ENCODE measurements around the gene CRIP3. TPM values are rescaled to one million over a fixed set of nuclear protein-coding genes. Genes with fewer than 3 reads are reported as not detected.
A peak's percentile ranks its signal among the peaks of the same experiment; 100 is the strongest.

CRIP3 gene
- total and polyA plus RNA-seq, 2 of the 13 experiments (the other 11 are each of a cell fraction or from before 2014, with no cell fraction given) = 6.3 to 9.3 TPM

GRCh38 chr6:43328528-43328927 lies 19.9 kb upstream of the CRIP3 start (continued):
- TF ChIP-seq ARID5B (CRISPR knock-in tag; IDR thresholded peaks at IDR 0.05) = 0 out of 2 replicates have a peak, but pooled peaks have one; percentile 29
- 0 out of 2 replicates have a peak, but pooled peaks have one; percentile 24 for TF ChIP-seq ZNF547 (CRISPR knock-in tag; IDR thresholded peaks at IDR 0.05)
- TF ChIP-seq FOXM1 (CRISPR knock-in tag; IDR thresholded peaks at IDR 0.05) = no peak
- TF ChIP-seq HMG20A (CRISPR knock-in tag; IDR thresholded peaks at IDR 0.05; ENCODE audit: borderline replicate concordance) = peak; percentile 18; the same call in 1 of the 2 replicates
- no peak for TF ChIP-seq ZNF841 (CRISPR knock-in tag; IDR thresholded peaks at IDR 0.05; ENCODE audit: borderline replicate concordance)
- no peak for TF ChIP-seq ZSCAN5A (CRISPR knock-in tag; IDR thresholded peaks at IDR 0.05; ENCODE audit: borderline replicate concordance)
- no peak for TF ChIP-seq ZNF263 (CRISPR knock-in tag; IDR thresholded peaks at IDR 0.05)
- no peak for TF ChIP-seq RFX5 (IDR thresholded peaks at IDR 0.05; ENCODE audit: low read depth, low read length)
- no peak for TF ChIP-seq RFX3 (CRISPR knock-in tag; IDR thresholded peaks at IDR 0.05)
- TF ChIP-seq POGZ (CRISPR knock-in tag; IDR thresholded peaks at IDR 0.05) = no peak
- no peak for TF ChIP-seq ZNF12 (CRISPR knock-in tag; IDR thresholded peaks at IDR 0.05)
- TF ChIP-seq ZBTB33 (CRISPR knock-in tag; IDR thresholded peaks at IDR 0.05) = no peak
- TF ChIP-seq ZBTB7A (CRISPR knock-in tag; IDR thresholded peaks at IDR 0.05) = no peak
- no peak for TF ChIP-seq IRF2 (CRISPR knock-in tag; IDR thresholded peaks at IDR 0.05)
- TF ChIP-seq ZNF646 (CRISPR knock-in tag; IDR thresholded peaks at IDR 0.05) = no peak
- no peak for TF ChIP-seq ZBTB2 (CRISPR knock-in tag; IDR thresholded peaks at IDR 0.05; ENCODE audit: low read depth)
